ENCODE data around the gene MS4A4E.
"Not testable (repeated sequence)": the region's sequence is repeated elsewhere in the genome, so short reads cannot be mapped to it uniquely, and the experiment has no call there.

MS4A4E gene

GRCh38 chr11:60242740-60243239 is at the start of gene MS4A4E:
Gene MS4A4E (minus strand): TSS chr11:60243137. CDS start chr11:60230055, 13,082 bp downstream.
- DNase-seq = no peak

GRCh38 chr11:60292145-60292544 is 49.2 kb upstream of the MS4A4E start:
- DNase-seq = no peak

- DNase-seq = no peak
Measured at GRCh38 chr11:60288531-60288930, 45.6 kb upstream of the MS4A4E start.

GRCh38 chr11:60285411-60286126 is 42.6 kb upstream of the MS4A4E start:
- DNase-seq = not testable (repeated sequence)

- no peak for DNase-seq
Measured at GRCh38 chr11:60282286-60282685, 39.3 kb upstream of the MS4A4E start.

- DNase-seq = no peak
Measured at GRCh38 chr11:60281485-60281884, 38.5 kb upstream of the MS4A4E start.

- no peak for DNase-seq
Measured at GRCh38 chr11:60280412-60280811, 37.5 kb upstream of the MS4A4E start, which contains the start of gene MS4A4A. Gene MS4A4A (plus strand): TSS chr11:60280666. CDS start chr11:60280676, 10 bp downstream.

- DNase-seq = no peak
Measured at GRCh38 chr11:60274416-60274815, 31.5 kb upstream of the MS4A4E start.

- no peak for DNase-seq
Measured at GRCh38 chr11:60265373-60266214, 22.7 kb upstream of the MS4A4E start.

GRCh38 chr11:60264644-60265043 is 21.7 kb upstream of the MS4A4E start:
- no peak for DNase-seq

GRCh38 chr11:60263402-60263801 is 20.5 kb upstream of the MS4A4E start:
- DNase-seq = no peak

- DNase-seq = no peak
Measured at GRCh38 chr11:60261014-60261413, 18.1 kb upstream of the MS4A4E start.

GRCh38 chr11:60257956-60258722 is 15.2 kb upstream of the MS4A4E start:
- no peak for DNase-seq

GRCh38 chr11:60252213-60253108 is 9.5 kb upstream of the MS4A4E start:
- no peak for DNase-seq

- no peak for DNase-seq
Measured at GRCh38 chr11:60251485-60252212, 8.7 kb upstream of the MS4A4E start.

GRCh38 chr11:60241786-60242185 is 1.2 kb downstream of the MS4A4E start:
- no peak for DNase-seq

- no peak for DNase-seq
Measured at GRCh38 chr11:60240662-60241061, 2.3 kb downstream of the MS4A4E start.

GRCh38 chr11:60235321-60235720 is 7.6 kb downstream of the MS4A4E start:
- DNase-seq = no peak

- DNase-seq = no peak
Measured at GRCh38 chr11:60230681-60231080, 12.3 kb downstream of the MS4A4E start.

- no peak for DNase-seq
Measured at GRCh38 chr11:60222141-60222540, 20.8 kb downstream of the MS4A4E start.

- no peak for DNase-seq
Measured at GRCh38 chr11:60221692-60222091, 21.2 kb downstream of the MS4A4E start.

Measured in NCI-H524 treated with DMSO at 0.1 percent for 48 hours (cell line).